ENCODE results near the gene FAM131B. TPM values are rescaled to one million over a fixed set of nuclear protein-coding genes. Genes with fewer than 3 reads are reported as not detected.

The FAM131B gene
- total RNA-seq, 1 experiment from 2014 or later: 17.3 TPM

DNA sequence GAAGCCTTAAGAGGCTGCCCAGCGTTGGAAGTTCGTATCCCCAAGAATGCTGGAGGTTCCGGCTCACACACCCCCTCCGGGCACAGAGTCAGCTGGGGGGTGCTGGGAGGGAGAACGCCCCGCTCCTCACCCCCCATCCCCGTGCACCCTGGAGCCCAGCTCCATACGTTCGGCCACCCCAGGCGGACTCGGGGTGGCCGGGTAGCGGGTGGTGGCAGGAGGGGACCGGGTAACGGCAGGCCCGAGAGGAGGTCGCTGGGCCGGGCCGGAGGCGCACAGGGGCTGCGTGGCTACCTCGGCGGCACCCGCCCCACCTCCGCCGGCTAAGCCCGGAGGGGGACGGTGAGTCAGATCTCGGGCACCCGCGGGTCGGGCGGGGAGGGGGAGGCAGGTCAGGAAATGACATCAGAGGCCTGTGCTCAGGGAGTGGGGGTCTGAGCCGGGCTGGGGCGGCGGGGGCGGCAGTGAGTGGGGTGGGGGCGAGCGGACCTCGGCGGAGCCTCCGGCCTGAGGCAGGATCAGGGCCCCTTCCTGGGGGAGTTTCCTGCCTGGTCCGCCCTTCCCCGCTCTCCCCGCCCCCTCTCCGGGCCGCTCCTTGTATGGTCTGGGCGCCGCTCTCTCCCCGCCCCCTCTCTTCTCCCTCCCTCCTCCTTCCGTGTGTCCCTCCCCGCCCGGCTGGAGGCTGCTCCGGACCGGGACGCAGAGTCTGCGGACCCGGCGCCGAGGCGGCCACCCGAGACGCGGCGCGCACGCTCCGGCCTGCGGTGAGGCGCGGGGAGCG is 18.3 kb upstream of the FAM131B start, which contains the start of gene ZYX:
Gene ZYX (plus strand): TSS at position 700 of the 781 bp plus-strand sequence. CDS start 227 bp downstream, outside the sequence.
- Histone ChIP-seq H3K4ac (ENCODE audit: low read depth, low read length) (peak within 1 kb of the TSS; percentile 80; the same call in 1 of the 2 replicates), H3T11ph (ENCODE audit: low read length) (no peak within 1 kb of the TSS), H4K91ac (ENCODE audit: insufficient read length, low read depth, low read length) (peak within 1 kb of the TSS; percentile 60), H3K14ac (ENCODE audit: insufficient read depth, low read length) (peak within 1 kb of the TSS; percentile 96), H3K9me3 (ENCODE audit: control insufficient read depth, low read depth, low read length) (no peaks in the 10 kb centered on the region), H3K4me1 (ENCODE audit: insufficient read depth, low read length) (peaks cover 5% of the 10 kb centered on the region; the same call in 1 of the 2 replicates), H3K18ac (ENCODE audit: insufficient read length, low read depth, low read length) (peak within 1 kb of the TSS; percentile 97), H3K4me2 (ENCODE audit: insufficient read depth, insufficient read length, low read length) (peak within 1 kb of the TSS; percentile 59), H3K9ac (ENCODE audit: extremely low read depth, insufficient read length, low read length) (peak within 1 kb of the TSS; percentile 82), H2BK20ac (ENCODE audit: low read depth, low read length, poor library complexity, severe bottlenecking) (no peak within 1 kb of the TSS), H3K27me3 (ENCODE audit: insufficient read depth, low read length) (0 out of 2 replicates have a peak, but pooled peaks cover 2% of the 10 kb centered on the region), H3K79me2 (ENCODE audit: insufficient read depth, low read length) (peaks cover 17% of the 10 kb centered on the region; the same call in 1 of the 2 replicates), H2AFZ (ENCODE audit: low read length) (no peak within 1 kb of the TSS), H2BK15ac (ENCODE audit: low read depth, low read length) (no peak within 1 kb of the TSS), H3K56ac (ENCODE audit: insufficient read length, low read depth, low read length) (no peak within 1 kb of the TSS), H2BK120ac (ENCODE audit: low read depth, low read length, poor library complexity, severe bottlenecking) (peak within 1 kb of the TSS; percentile 54), H2BK12ac (ENCODE audit: insufficient read length, low read depth, low read length) (no peak within 1 kb of the TSS), H4K8ac (replicated peaks; ENCODE audit: insufficient read length, low read depth, low read length) (no peak within 1 kb of the TSS), H4K20me1 (ENCODE audit: control insufficient read depth, insufficient read depth, insufficient read length) (peaks cover 2% of the 10 kb centered on the region), H3K23me2 (ENCODE audit: insufficient read length, low read depth, low read length, poor library complexity, severe bottlenecking) (peaks cover 14% of the 10 kb centered on the region), H2BK5ac (ENCODE audit: insufficient read length, low read length) (no peak within 1 kb of the TSS), H2AK5ac (ENCODE audit: insufficient read length, low read length) (no peak within 1 kb of the TSS), H4K5ac (ENCODE audit: insufficient read length, low read depth, low read length) (no peak within 1 kb of the TSS), H3K27ac (ENCODE audit: insufficient read length, low read depth, low read length) (peak within 1 kb of the TSS; percentile 3), H3K79me1 (ENCODE audit: insufficient read depth, low read depth, low read length, poor library complexity, severe bottlenecking) (peaks cover 5% of the 10 kb centered on the region), H3K23ac (ENCODE audit: insufficient read length, low read depth, low read length) (no peak within 1 kb of the TSS)
- Mint-ChIP-seq H3K4me3 (peak within 1 kb of the TSS; percentile 76 to 79; a peak in 4 of 5 replicates), H3K27ac (peak within 1 kb of the TSS in 1 of 3 experiments; percentile 73; a peak in 1 of 7 replicates), H3K4me1 (peaks cover 24 to 27% of the 10 kb centered on the region in 2 experiments), H3K27me3 (ENCODE audit: low read depth) (no peaks in the 10 kb centered on the region), H3K9me3 (no peaks in the 10 kb centered on the region), H3K36me3 (ENCODE audit: insufficient read depth in 1 of 3, low read depth in 3 of 3) (peaks cover 5 to 9% (median 7%) of the 10 kb centered on the region in 3 experiments; a peak in 4 of 7 replicates)
- TF ChIP-seq, protein P1, sequence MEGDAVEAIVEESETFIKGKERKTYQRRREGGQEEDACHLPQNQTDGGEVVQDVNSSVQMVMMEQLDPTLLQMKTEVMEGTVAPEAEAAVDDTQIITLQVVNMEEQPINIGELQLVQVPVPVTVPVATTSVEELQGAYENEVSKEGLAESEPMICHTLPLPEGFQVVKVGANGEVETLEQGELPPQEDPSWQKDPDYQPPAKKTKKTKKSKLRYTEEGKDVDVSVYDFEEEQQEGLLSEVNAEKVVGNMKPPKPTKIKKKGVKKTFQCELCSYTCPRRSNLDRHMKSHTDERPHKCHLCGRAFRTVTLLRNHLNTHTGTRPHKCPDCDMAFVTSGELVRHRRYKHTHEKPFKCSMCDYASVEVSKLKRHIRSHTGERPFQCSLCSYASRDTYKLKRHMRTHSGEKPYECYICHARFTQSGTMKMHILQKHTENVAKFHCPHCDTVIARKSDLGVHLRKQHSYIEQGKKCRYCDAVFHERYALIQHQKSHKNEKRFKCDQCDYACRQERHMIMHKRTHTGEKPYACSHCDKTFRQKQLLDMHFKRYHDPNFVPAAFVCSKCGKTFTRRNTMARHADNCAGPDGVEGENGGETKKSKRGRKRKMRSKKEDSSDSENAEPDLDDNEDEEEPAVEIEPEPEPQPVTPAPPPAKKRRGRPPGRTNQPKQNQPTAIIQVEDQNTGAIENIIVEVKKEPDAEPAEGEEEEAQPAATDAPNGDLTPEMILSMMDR (conservative IDR thresholded peaks at IDR 0.05): no peak
- DNase-seq: peak; percentile 96
- no CpG with 5 or more reads among the region's 72 CpGs for WGBS (ENCODE audit: extremely low coverage, insufficient read length, low lambda C conversion rate)
